Bone marrow (tissue), 2 donors: Measurements from ENCODE around the gene ZFAND6.
A peak's percentile ranks its signal among the peaks of the same experiment; 100 is the strongest.

Experiments used
- DNase-seq, 2 donors: peaks; one replicate each; lab custom pipeline; 2025; lab: John Stamatoyannopoulos, UW

ZFAND6 gene

GRCh38 chr15:80049046-80049445, 10.4 kb upstream of the ZFAND6 start:
- no peak for DNase-seq

- no peak for DNase-seq
Observed at GRCh38 chr15:80052597-80053304, 6.7 kb upstream of the ZFAND6 start.

- DNase-seq = no peak
Observed at GRCh38 chr15:80055933-80056332, 3.5 kb upstream of the ZFAND6 start.

- DNase-seq = no peak
Observed at GRCh38 chr15:80058044-80058443, 1.4 kb upstream of the ZFAND6 start.

- peak; percentile 37 to 63 for DNase-seq
Observed at GRCh38 chr15:80059786-80060355, 395 bp downstream of the ZFAND6 start.

GRCh38 chr15:80060356-80061006, 1.0 kb downstream of the ZFAND6 start:
- DNase-seq = peak in 1 of 2 donors; percentile 6

GRCh38 chr15:80061582-80061981, 2.1 kb downstream of the ZFAND6 start:
- DNase-seq = no peak

- DNase-seq = no peak
Observed at GRCh38 chr15:80066912-80067311, 7.4 kb downstream of the ZFAND6 start.

- DNase-seq = no peak
Observed at GRCh38 chr15:80068578-80068977, 9.1 kb downstream of the ZFAND6 start.

- no peak for DNase-seq
Observed at GRCh38 chr15:80070840-80071239, 11.4 kb downstream of the ZFAND6 start.

GRCh38 chr15:80071652-80072051, 12.2 kb downstream of the ZFAND6 start:
- no peak for DNase-seq

- DNase-seq = peak in 1 of 2 donors; percentile 89
Observed at GRCh38 chr15:80072285-80072994, 13.0 kb downstream of the ZFAND6 start.

GRCh38 chr15:80073197-80073596, 13.7 kb downstream of the ZFAND6 start:
- DNase-seq = no peak

GRCh38 chr15:80076321-80077318, 17.1 kb downstream of the ZFAND6 start:
- DNase-seq = no peak

- DNase-seq = peak in 1 of 2 donors; percentile 51
Observed at GRCh38 chr15:80081390-80081789, 21.9 kb downstream of the ZFAND6 start.

GRCh38 chr15:80087104-80087503, 27.6 kb downstream of the ZFAND6 start:
- DNase-seq = no peak

GRCh38 chr15:80090041-80090440, 30.6 kb downstream of the ZFAND6 start:
- no peak for DNase-seq

GRCh38 chr15:80090879-80091503, 31.5 kb downstream of the ZFAND6 start:
- DNase-seq = no peak

GRCh38 chr15:80093854-80094418, 34.5 kb downstream of the ZFAND6 start:
- no peak for DNase-seq

GRCh38 chr15:80095511-80095910, 36.0 kb downstream of the ZFAND6 start:
- no peak for DNase-seq

- DNase-seq = no peak
Observed at GRCh38 chr15:80095969-80096368, 36.5 kb downstream of the ZFAND6 start.
